NB4 (cell line): ENCODE data around the gene PODN.

Experiments
- DNase-seq: peaks from one replicate; pipeline ENCODE4 v3.0.0; 2010; ENCODE audit warnings: low read depth
- H3K4me3 ChIP-seq: one replicate; pipeline ENCODE4 v1.5.1; 2011; ENCODE audit warnings: mild to moderate bottlenecking, low read depth, low read length, moderate library complexity
- MYC ChIP-seq: IDR thresholded peaks from 2 replicates; pipeline ENCODE4 v1.6.1; 2011; ENCODE audit warnings: low read depth, low read length
- POLR2A ChIP-seq: IDR thresholded peaks from 2 replicates; pipeline ENCODE4 v1.6.1; 2011; ENCODE audit warnings: mild to moderate bottlenecking; ENCODE audit not compliant: insufficient read length; ENCODE audit errors: extremely low read depth
- TF ChIP-seq, protein P1 (sequence below): IDR thresholded peaks from 2 replicates; pipeline ENCODE4 v1.6.1; 2011; ENCODE audit warnings: low read depth, low read length
- TF ChIP-seq, protein P2 (sequence below): IDR thresholded peaks from one replicate; pipeline ENCODE4 v1.5.1; 2012; ENCODE audit warnings: low read depth, low read length

The PODN gene

DNA sequence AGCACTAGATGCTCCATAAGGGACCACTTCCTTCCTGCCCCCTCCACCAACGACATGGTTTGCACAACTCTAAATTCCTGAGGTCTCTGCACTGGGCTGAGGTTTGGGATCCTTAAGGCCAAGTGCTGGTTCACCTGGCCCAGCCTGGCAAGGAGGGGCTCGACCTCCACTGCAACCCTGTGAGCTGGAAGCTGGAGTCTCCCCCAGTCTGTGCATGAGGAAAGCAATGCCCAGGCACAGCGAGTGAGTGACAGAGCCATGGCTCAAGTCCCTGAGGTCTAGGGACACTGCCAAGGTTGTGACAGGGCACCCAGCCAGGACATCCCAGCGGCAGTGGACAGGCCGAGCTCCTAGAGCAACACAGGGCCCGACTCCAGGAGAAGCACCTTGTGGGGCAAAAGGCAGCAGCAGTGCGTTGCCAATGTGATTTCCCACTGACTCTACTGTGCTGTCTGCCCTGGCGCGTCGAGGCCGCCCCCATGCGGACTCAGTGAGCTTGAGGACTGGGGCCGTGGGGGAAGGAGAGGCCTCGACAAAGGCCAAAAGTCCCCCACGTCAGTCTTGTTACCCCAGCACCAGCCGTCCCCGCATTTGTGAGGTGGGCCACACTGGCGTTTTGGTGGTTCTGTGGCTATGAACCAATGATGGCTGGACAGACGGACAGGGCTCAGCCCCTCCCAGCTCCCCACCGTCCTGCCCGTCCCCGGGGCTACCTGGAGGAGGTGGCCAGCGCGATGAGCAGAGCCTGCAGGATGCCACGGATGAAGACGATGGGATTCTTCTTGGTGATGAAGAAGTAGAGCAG, 30.0 kb downstream of the PODN start:
- TF ChIP-seq, protein P1, sequence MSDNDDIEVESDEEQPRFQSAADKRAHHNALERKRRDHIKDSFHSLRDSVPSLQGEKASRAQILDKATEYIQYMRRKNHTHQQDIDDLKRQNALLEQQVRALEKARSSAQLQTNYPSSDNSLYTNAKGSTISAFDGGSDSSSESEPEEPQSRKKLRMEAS: no peak
- no peak for TF ChIP-seq MYC
- TF ChIP-seq, protein P2, sequence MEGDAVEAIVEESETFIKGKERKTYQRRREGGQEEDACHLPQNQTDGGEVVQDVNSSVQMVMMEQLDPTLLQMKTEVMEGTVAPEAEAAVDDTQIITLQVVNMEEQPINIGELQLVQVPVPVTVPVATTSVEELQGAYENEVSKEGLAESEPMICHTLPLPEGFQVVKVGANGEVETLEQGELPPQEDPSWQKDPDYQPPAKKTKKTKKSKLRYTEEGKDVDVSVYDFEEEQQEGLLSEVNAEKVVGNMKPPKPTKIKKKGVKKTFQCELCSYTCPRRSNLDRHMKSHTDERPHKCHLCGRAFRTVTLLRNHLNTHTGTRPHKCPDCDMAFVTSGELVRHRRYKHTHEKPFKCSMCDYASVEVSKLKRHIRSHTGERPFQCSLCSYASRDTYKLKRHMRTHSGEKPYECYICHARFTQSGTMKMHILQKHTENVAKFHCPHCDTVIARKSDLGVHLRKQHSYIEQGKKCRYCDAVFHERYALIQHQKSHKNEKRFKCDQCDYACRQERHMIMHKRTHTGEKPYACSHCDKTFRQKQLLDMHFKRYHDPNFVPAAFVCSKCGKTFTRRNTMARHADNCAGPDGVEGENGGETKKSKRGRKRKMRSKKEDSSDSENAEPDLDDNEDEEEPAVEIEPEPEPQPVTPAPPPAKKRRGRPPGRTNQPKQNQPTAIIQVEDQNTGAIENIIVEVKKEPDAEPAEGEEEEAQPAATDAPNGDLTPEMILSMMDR: no peak
- no peak for TF ChIP-seq POLR2A
- no peak overlapping the region for H3K4me3 ChIP-seq
- DNase-seq: no peak

DNA sequence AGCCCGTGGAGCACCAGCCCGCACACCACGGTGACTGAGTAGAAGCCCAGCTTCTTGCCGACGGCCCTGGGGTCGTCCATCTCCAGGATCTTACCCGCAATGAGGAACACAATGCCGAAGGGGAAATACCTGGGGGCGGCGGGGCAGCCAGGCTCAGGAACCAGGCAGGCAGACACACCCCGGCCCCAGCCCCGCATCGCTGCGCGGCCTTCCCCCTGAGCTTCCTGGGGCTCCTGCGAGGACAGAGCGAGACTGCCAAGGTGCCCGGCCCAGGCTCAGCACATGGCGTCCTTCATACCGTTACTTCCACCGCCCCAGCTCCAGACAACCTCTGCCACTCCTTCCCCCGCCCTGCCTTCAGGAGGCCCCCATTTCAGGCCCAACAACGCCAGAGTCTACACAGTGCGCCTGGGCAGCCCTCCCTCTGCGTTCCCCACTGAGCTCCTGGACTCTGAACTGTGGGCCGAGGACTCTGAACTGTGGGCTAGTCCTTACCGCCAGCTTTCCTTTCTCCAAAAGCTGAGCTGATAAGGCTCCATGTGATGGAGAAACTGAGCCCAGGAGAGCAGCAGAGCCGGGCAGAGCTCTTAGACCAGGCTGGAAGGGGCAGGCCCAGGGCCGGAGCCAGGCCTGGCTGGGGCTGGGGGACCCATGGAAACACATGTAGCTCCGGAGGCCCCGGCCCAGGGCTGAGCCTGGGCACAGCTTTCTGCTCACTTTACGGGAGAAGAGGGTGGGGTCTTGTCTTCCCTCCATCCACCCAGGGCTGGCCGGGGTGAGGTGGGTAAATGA, 30.8 kb downstream of the PODN start:
- TF ChIP-seq, protein P1: no peak
- no peak for TF ChIP-seq MYC
- TF ChIP-seq POLR2A: no peak
- TF ChIP-seq, protein P2: no peak
- no peak for DNase-seq
- H3K4me3 ChIP-seq: no peak overlapping the region

DNA sequence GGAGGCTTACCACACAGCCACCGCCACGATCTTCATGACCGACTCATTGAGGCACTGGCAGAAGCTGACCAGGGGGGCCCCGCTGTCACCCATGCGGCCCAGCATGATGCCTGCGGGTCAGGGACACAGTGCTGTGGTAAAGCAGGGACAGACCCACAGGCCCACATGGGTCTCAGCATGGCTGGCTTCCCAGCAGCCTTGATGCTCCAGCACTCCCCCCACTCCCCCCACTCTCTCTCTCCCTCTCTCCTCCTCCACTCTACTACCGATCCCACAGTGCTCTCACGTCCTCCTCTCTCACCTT, 31.4 kb downstream of the PODN start:
- no peak overlapping the region for H3K4me3 ChIP-seq
- TF ChIP-seq, protein P2: no peak
- TF ChIP-seq, protein P1: no peak
- TF ChIP-seq POLR2A (no peak), MYC (no peak)
- DNase-seq: no peak

DNA sequence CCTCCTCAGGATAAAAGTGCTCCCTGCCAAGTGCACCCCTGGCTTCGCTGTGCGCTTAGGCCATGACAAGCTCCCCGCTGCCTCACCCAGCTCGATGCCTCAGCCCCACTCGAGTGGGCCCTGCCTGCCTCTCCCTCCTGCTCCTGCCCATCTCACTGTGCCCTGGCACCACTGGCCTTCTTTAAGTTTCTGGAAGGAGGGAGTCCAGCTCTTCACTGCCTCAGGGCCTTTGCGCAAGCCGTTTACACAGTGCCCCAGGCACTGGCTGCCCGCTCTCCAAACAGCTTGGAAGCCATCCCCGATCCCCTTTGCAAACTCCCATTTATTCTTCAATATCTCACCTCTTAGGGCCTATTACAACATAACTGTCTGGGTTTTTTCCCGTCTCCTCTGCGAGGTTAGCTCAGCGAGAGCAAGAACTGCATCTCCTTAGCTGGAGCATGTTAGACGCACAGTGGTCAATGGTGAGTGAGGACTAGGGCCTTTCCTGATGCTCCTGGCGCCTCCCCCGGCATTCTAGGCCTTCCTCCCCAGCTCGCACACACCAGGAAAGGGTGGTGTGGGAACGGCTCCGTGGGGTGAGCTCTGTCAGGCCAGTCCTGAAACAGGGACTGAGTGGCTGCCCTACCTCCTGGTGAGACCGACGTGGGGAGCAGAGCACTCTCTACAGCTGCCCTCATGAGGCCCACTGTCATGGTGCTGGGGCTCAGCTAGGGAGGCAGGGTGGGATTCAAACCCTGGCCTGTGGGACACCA, 31.9 kb downstream of the PODN start:
- no peak overlapping the region for H3K4me3 ChIP-seq
- TF ChIP-seq POLR2A: no peak
- DNase-seq: no peak

DNA sequence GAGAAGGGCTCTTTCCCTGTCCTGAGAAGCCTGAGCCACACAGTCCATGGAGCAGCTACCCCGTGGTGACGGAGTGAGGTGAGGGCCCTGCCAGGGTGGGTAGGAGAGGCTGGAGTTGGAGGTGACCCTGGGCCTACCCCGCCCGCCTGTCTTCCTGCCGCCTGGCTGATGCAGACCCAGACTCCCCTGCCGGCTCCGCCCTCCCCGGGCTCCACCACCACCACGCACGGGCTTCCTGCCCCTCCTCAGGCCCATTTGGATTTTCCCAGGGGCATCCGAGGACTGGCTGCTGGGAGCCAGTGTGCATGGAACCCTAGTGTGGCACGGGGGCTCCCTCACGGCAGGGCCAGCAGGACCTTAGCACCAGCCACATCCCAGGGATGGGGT, 32.5 kb downstream of the PODN start:
- TF ChIP-seq, protein P2: no peak
- TF ChIP-seq POLR2A: no peak
- TF ChIP-seq MYC: no peak
- TF ChIP-seq, protein P1: no peak
- DNase-seq: no peak
- no peak overlapping the region for H3K4me3 ChIP-seq

DNA sequence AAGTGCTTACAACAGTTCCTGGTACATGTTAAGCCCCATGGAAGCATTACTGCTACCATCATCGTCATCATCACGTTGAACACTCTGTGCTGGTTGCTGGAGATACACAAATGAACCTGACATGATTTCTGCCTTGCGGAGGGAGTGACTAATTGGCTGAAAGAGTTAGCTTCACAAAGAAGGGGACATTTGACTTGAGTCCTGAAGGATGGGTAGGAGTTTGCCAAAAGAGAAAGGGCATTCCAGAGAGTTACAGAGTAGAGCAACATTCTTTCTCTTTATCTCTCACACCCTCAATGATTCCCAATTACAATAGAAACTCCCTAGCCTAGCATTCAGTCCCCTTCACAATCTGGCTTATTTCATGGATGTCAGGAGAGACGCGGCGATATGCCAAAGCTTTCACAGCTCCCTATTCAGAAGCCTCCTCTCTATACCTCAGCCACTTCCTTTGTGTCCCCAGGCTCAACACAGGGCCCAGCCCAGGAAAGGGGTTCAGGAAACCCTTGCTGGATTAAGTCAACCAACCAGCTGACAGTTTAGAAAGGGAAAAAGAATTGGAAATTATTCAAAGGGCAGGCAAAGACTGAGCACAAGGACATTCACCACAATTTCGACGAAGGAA, 42.4 kb downstream of the PODN start:
- H3K4me3 ChIP-seq: no peak overlapping the region
- TF ChIP-seq MYC (no peak), POLR2A (no peak)
- TF ChIP-seq, protein P2: no peak
- no peak for DNase-seq
